ENCODE measurements around the gene CHSY3.

CHSY3 gene

GRCh38 chr5:130000460-130000859, 96.2 kb downstream of the CHSY3 start (continued):
- TF ChIP-seq ZNF777 (tag by site-specific recombination; IDR thresholded peaks at IDR 0.05; ENCODE audit: borderline replicate concordance): no peak
- TF ChIP-seq, protein P1, sequence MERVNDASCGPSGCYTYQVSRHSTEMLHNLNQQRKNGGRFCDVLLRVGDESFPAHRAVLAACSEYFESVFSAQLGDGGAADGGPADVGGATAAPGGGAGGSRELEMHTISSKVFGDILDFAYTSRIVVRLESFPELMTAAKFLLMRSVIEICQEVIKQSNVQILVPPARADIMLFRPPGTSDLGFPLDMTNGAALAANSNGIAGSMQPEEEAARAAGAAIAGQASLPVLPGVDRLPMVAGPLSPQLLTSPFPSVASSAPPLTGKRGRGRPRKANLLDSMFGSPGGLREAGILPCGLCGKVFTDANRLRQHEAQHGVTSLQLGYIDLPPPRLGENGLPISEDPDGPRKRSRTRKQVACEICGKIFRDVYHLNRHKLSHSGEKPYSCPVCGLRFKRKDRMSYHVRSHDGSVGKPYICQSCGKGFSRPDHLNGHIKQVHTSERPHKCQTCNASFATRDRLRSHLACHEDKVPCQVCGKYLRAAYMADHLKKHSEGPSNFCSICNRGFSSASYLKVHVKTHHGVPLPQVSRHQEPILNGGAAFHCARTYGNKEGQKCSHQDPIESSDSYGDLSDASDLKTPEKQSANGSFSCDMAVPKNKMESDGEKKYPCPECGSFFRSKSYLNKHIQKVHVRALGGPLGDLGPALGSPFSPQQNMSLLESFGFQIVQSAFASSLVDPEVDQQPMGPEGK (tag by site-specific recombination; IDR thresholded peaks at IDR 0.05): no peak
- TF ChIP-seq ZNF426 (tag by site-specific recombination; IDR thresholded peaks at IDR 0.05): no peak
- no peak for TF ChIP-seq ZSCAN23 (tag by site-specific recombination; IDR thresholded peaks at IDR 0.05)
- no peak for TF ChIP-seq ELK4 (IDR thresholded peaks at IDR 0.05; ENCODE audit: borderline replicate concordance, low read depth, low read length)
- TF ChIP-seq ZNF514 (tag by site-specific recombination; IDR thresholded peaks at IDR 0.05): no peak
- TF ChIP-seq KLF9 (tag by site-specific recombination; IDR thresholded peaks at IDR 0.05; ENCODE audit: low read depth): no peak

GRCh38 chr5:130002183-130002582, 97.9 kb downstream of the CHSY3 start:
- CTCF ChIA-PET: no interaction called here
- Histone ChIP-seq H3K4me1 (ENCODE audit: control insufficient read depth, insufficient read depth, low read length) (no peaks in the 10 kb centered on the region), H3K36me3 (ENCODE audit: control insufficient read depth in 2 of 2, insufficient read depth in 1 of 2, low read length in 2 of 2) (no peaks in the 10 kb centered on the region), H3K4me3 (ENCODE audit: low read depth, low read length) (no peak overlapping the region), H3K27ac (ENCODE audit: extremely low read depth, low read depth, low read length) (no peak overlapping the region), H3K9me3 (ENCODE audit: control insufficient read depth, insufficient read depth, low read depth, low read length) (no peaks in the 10 kb centered on the region)
- TF ChIP-seq HOXC10 (CRISPR knock-in tag; IDR thresholded peaks at IDR 0.05) (no peak), ZNF692 (tag by site-specific recombination; IDR thresholded peaks at IDR 0.05) (no peak), ZNF133 (tag by site-specific recombination; IDR thresholded peaks at IDR 0.05) (no peak), ZNF600 (tag by site-specific recombination; IDR thresholded peaks at IDR 0.05) (no peak), ZNF791 (tag by site-specific recombination; IDR thresholded peaks at IDR 0.05) (no peak), ZNF510 (tag by site-specific recombination; IDR thresholded peaks at IDR 0.05; ENCODE audit: insufficient replicate concordance) (no peak), ZNF157 (tag by site-specific recombination; IDR thresholded peaks at IDR 0.05) (no peak), ZNF24 (tag by site-specific recombination; IDR thresholded peaks at IDR 0.05) (no peak), ZNF843 (tag by site-specific recombination; IDR thresholded peaks at IDR 0.05) (no peak), ZNF768 (tag by site-specific recombination; IDR thresholded peaks at IDR 0.05) (no peak), TSHZ1 (tag by site-specific recombination; IDR thresholded peaks at IDR 0.05; ENCODE audit: borderline replicate concordance) (no peak), ZNF114 (tag by site-specific recombination; IDR thresholded peaks at IDR 0.05) (no peak), ZNF121 (tag by site-specific recombination; IDR thresholded peaks at IDR 0.05) (no peak), ZNF223 (tag by site-specific recombination; IDR thresholded peaks at IDR 0.05) (no peak)
- POLR2A ChIA-PET: no interaction called here

Data from HEK293 (cell line).